Neutrophil (primary cell): ENCODE measurements around the gene BOC.

Experiments
- H3K27ac ChIP-seq: fragments of 200-600 bp; sonication (generic); 2 replicates; pipeline ENCODE4 v1.5.1; 2016; ENCODE audit warnings: mild to moderate bottlenecking, moderate library complexity
- H3K27me3 ChIP-seq: fragments of 200-600 bp; sonication (generic); 2 replicates; pipeline ENCODE4 v1.6.0; 2016; ENCODE audit warnings: mild to moderate bottlenecking
- H3K36me3 ChIP-seq: fragments of 200-600 bp; sonication (generic); 2 replicates; pipeline ENCODE4 v1.5.1; 2017
- H3K4me1 ChIP-seq, 2 experiments: fragments of 200-600 bp in 1 of 2; sonication (generic) in 1 of 2; 1 replicate in 1 of 2; 2 replicates in 1 of 2; pipeline versions ENCODE4 v1.5.1 to v1.6.1; 2013 to 2016; ENCODE audit warnings: low read depth in 1 of 2, low read length in 1 of 2, mild to moderate bottlenecking in 1 of 2, moderate library complexity in 1 of 2; ENCODE audit not compliant: control insufficient read depth in 1 of 2, insufficient read depth in 1 of 2
- H3K4me3 ChIP-seq, 2 experiments: fragments of 200-600 bp in 1 of 2; sonication (generic) in 1 of 2; 1 replicate in 1 of 2; 2 replicates in 1 of 2; pipeline ENCODE4 v1.5.1; 2013 to 2016; ENCODE audit warnings: low read depth in 1 of 2, low read length in 1 of 2, mild to moderate bottlenecking in 1 of 2, moderate library complexity in 1 of 2
- H3K9me3 ChIP-seq: fragments of 200-600 bp; sonication (generic); 2 replicates; pipeline ENCODE4 v1.5.1; 2016
- TF ChIP-seq, protein P1 (sequence below): fragments of 200-600 bp; sonication (generic); IDR thresholded peaks from 2 replicates; pipeline ENCODE4 v1.5.1; 2016; ENCODE audit warnings: antibody characterized with exemption

BOC gene

DNA sequence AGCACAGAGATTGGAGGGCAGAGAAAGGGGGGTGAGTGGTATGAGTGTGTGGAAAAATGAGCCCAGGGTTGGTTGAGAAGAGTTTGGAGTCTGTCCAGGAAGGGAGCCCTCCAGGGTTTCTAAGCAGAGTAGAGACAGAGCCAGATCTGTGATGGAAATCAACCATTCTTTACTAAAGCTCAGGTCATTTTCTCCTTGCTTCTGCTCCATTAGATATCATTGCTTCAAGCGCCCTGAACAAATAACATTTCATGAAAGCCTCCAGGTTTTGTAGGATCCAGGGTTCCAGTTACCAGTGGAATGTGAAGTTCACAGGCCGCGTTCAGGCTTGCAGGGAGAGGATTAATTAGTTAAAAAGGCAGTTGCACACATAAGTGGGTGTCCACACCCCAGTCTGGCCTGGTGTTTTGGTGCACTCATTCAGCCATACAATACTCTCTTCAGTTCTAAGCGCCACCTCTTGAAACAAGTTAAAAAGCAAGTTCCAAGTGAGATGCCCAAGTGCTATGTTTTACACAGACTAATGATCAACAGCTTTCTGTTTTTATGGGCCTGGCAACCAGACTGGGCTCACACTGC, 16.4 kb upstream of the BOC start:
- no peaks in the 10 kb centered on the region for H3K9me3 ChIP-seq
- TF ChIP-seq, protein P1, sequence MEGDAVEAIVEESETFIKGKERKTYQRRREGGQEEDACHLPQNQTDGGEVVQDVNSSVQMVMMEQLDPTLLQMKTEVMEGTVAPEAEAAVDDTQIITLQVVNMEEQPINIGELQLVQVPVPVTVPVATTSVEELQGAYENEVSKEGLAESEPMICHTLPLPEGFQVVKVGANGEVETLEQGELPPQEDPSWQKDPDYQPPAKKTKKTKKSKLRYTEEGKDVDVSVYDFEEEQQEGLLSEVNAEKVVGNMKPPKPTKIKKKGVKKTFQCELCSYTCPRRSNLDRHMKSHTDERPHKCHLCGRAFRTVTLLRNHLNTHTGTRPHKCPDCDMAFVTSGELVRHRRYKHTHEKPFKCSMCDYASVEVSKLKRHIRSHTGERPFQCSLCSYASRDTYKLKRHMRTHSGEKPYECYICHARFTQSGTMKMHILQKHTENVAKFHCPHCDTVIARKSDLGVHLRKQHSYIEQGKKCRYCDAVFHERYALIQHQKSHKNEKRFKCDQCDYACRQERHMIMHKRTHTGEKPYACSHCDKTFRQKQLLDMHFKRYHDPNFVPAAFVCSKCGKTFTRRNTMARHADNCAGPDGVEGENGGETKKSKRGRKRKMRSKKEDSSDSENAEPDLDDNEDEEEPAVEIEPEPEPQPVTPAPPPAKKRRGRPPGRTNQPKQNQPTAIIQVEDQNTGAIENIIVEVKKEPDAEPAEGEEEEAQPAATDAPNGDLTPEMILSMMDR: no peak
- H3K27me3 ChIP-seq: no peaks in the 10 kb centered on the region
- H3K27ac ChIP-seq: no peak overlapping the region
- H3K4me1 ChIP-seq: no peaks in the 10 kb centered on the region
- H3K4me3 ChIP-seq: no peak overlapping the region
- H3K36me3 ChIP-seq: no peaks in the 10 kb centered on the region

DNA sequence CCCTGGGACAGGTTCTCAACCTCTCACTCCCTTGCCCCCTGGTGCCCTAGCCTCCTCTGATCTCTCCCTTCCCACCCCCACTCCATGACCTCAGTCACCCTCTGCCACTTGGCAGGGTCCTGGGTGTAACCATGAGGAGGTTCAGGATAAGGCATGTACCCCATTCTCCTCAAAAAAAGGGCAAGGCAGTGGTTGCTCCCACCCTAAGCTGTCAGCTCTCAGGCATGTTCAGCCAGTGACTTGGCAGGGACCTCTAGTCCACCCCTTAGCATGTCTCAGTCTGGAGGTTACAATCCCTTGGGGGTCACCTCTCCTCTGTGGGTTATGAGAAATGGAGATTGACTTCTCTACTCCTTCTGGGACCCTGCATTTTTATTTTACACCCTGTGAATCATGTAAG, 11.0 kb upstream of the BOC start:
- Histone ChIP-seq H3K27me3 (peaks cover 1% of the 10 kb centered on the region), H3K4me3 (no peak overlapping the region), H3K4me1 (no peaks in the 10 kb centered on the region), H3K9me3 (no peaks in the 10 kb centered on the region), H3K36me3 (no peaks in the 10 kb centered on the region), H3K27ac (no peak overlapping the region)
- TF ChIP-seq, protein P1: no peak

DNA sequence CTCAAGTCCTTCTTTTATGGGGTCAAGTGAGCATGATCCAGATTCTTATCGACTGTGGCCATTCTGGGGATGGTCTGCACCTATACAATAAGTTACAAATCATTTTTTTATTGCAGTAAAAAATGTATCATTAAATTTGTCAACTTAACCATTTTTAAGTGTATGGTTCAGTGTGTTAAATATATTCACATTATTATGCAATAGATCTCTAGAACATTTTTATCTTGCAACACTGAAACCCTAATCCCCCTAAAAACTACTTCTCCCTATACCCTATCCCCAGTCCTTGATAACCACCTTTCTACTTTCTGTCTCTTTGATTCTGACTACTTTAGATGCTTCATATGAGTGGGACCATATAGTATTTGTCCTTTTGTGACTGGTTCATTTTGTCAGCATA, 10.4 kb upstream of the BOC start:
- H3K27ac ChIP-seq: no peak overlapping the region
- H3K4me3 ChIP-seq: no peak overlapping the region
- H3K9me3 ChIP-seq: no peaks in the 10 kb centered on the region
- TF ChIP-seq, protein P1: no peak
- H3K4me1 ChIP-seq: no peaks in the 10 kb centered on the region
- H3K36me3 ChIP-seq: no peaks in the 10 kb centered on the region
- peaks cover 7% of the 10 kb centered on the region for H3K27me3 ChIP-seq

DNA sequence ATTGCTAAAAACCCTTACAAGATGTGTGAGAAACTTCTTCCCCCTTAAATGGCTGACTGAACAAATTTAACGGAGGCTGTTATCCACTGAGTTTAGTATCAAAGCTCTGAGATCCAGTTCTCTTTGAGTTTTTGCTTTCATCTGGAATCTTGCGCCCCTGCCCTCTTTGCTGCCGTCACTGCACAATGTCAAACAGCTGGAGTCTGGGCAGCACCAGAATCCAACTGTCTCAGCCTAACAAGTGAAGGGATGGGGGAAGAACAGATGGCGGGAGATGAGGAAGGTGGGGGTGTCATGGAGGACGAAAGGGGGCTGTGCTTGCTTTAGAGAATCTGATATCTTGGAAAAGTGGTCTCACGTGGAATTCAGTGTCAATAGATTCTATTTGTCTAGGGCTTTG, 7.0 kb upstream of the BOC start:
- Histone ChIP-seq H3K36me3 (no peaks in the 10 kb centered on the region), H3K4me1 (no peaks in the 10 kb centered on the region), H3K9me3 (no peaks in the 10 kb centered on the region), H3K27ac (no peak overlapping the region), H3K4me3 (no peak overlapping the region), H3K27me3 (peaks cover 40% of the 10 kb centered on the region)
- TF ChIP-seq, protein P1: no peak

DNA sequence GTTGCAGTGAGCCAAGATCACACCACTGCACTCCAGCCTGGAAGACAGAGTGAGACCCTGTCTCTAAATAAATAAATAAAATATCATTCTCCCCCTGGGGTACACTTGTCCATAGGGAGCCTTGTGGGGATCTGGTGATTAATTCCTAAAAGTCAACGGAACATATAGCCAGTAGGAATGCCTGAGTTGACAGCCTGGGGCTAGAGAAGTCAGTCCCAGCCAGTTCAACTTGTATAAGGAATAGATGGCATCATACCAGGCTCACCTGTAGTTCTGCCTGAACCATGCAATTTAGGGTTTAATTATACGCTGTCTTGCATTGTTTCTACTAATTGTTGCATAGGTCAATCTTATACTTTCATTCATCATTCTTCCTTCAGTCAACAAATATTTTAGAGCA, 5.9 kb upstream of the BOC start:
- no peaks in the 10 kb centered on the region for H3K36me3 ChIP-seq
- peaks cover 51% of the 10 kb centered on the region for H3K27me3 ChIP-seq
- H3K27ac ChIP-seq: no peak overlapping the region
- H3K4me3 ChIP-seq: no peak overlapping the region
- no peaks in the 10 kb centered on the region for H3K4me1 ChIP-seq
- no peaks in the 10 kb centered on the region for H3K9me3 ChIP-seq
- TF ChIP-seq, protein P1: no peak
